Forelimb muscle (tissue), 1 donor: ENCODE results near the gene ALDH1L1. TPM values are rescaled to one million over a fixed set of nuclear protein-coding genes. Genes with fewer than 3 reads are reported as not detected.

Experiments used
- DNase-seq: peaks from one replicate; pipeline ENCODE4 v3.0.0-alpha.2; 2013; ENCODE audit warnings: low read depth
- polyA plus RNA-seq: library from polyadenylated mRNA; unstranded; fragments of 120-200 nt; gene quantifications from one replicate; pipeline ENCODE4 v1.2.1, GENCODE V29; 2013; ENCODE audit not compliant: insufficient read length

ALDH1L1 gene
- polyA plus RNA-seq, 1 donor, result 0.22 TPM

DNA sequence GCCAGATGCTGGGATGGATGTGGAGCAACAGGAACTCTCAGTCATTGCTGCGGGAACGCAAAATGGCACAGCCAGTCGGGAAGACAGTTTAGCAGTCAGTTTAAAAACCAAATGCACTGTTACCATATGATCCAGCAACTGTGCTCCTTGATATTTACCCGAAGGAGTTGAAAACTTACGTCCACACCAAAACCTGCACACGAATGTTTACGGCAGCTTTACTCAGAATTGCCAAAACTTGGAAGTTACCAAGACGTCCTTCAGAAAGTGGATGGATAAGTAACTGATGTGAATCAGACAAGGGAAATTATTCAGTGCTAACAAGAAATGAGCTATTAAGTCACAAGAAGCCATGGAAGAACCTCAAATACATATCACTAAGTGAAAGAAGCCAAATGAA, 60.4 kb downstream of the ALDH1L1 start:
- DNase-seq, result no peak

DNA sequence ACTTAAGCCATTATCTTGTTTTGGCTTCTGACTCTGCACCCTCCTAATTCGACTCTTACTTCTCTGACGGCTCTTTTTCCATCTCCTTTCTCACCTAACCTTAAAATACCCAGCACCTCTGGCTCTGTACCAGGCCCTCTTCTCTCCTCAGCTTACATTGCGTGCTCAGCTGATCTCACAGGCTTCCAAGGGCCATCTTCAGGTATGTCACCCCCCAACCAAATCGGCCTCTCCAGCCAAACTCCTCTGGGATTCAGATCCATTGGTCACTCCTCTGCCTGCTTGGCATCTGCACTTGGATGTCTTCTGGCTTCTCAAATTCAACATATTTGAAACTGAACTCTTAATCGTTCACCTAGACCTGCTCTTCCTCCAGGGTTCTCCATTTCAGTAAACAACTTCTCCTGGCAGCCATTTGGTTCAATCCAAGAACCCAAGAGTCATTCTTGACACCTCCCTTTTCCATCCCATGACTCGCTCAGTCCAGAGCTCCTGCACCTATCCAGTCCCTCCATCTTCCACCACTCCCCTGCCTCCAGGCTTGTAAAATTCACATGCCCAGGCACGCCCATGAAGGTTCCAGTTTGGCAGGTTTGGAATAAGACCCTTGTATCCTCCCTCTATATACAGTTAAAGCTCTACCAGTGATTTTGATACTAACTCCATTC, 61.2 kb downstream of the ALDH1L1 start:
- no peak for DNase-seq

DNA sequence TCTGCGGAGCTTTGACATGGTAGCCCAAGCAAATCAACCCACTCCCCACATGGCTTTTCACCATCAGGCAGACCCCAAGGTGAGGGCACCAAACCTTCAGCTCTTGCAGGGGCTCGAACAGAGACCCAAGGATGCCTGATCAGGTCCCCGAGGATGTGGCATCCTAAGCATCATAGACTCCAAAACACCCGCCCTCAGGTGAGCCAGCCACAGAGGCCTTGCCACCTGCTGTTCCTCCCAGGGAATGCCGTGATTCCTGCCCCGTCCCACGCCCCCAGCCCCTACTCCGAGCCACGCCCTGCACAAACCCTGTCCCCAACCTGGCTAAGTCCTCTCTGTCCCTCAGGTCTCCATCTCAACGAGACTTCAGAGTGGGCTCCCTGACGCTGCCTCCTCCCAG, 61.8 kb downstream of the ALDH1L1 start:
- no peak for DNase-seq

DNA sequence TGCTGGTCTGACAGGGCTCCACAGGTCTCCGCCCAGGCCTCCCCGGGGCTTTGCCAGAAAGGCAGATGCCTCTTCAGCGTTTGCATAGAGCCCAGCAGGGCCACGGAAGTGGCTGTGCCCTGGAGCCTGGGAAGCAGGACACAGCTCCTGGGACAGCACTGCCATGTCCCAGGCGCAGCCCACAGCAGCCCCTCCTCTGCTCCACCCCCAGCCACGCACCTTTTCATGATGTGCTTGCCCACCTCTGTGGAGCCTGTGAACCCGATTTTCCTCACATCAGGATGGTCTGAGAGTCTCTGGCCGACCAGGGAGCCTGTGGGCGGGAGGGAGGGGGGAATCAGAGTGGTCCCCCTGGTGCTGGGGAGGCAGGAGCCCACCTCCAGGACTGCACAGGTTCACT, 62.6 kb downstream of the ALDH1L1 start:
- no peak for DNase-seq

DNA sequence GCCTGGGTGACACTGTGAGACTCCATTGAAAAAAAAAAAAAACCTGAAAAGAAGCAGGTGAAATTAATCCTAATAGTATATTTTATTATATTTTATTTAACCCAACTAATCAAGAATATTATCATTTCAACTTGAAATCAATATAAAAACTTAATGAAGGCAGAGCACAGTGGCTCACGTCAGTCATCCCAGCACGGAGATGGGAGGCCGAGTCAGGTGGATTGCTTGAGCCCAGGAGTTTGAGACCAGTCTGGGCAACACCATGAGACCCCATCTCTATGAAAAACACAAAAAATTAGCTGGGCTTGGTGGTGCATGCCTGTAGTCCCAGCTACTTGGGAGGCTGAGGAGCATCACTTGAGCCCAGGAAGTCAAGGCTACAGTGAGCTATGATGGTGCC, 63.2 kb downstream of the ALDH1L1 start:
- no peak for DNase-seq

DNA sequence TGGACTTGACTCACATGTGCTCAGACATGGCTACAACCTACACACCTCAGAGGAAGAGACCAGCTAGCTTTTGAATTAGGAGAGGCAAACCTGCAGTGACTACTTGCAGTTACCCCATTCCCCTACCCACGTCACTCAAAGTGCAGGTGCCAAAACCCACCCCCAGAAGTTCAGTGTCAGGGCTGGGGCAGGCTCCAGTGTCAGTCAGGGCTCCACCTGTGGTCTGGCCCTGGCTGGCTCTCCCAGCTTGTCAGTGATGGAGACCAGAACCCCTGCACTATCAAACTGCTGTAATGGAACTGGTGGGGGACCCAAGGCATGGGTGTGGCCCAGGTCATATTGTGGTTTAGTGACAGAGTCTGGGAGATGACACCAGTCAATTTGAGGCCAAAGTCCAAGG, 63.9 kb downstream of the ALDH1L1 start:
- no peak for DNase-seq

DNA sequence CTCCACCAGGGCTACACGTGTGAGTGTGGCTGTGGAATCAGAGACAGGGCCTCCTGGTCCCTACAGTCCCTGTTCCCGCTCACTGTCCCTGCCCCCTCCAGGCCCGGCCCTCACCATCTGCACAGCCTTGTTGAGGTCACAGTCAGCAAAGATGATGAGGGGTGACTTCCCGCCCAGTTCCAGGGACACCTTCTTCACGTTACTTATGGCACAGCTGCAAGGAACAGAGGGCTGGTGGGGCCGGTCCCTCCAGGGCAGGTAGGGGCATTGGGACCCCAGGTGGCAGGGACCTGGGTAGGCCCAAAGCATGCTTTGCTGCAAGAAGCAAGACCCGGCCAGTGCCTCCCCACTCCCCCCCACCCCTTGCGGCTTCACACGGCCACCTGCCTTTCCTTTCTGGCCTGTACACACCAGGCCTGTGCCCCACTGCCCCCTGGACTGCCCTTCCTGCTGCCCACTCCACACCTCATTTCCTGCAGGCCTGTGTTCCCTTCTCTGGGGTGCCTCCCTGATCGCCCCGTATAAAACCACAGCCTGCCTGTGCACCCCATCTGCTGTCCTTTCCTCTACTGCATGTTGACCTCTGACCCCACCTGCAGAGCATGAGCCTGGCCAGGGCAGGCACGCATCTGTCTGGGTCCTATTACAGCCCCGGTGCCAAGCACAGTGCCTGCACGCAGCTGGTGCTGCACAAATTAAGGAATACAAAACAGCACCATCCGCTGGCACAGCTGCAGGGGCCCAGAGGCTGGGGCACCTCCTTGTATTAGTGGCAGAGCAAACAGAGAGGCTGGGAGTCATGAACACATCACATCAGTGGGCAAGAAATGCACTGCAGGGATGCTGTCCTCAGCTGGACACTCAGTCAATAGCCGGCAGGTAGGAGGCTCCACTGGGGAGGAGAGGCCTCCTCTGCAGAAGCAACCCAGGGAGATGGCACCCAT, 65.7 kb downstream of the ALDH1L1 start:
- no peak for DNase-seq

DNA sequence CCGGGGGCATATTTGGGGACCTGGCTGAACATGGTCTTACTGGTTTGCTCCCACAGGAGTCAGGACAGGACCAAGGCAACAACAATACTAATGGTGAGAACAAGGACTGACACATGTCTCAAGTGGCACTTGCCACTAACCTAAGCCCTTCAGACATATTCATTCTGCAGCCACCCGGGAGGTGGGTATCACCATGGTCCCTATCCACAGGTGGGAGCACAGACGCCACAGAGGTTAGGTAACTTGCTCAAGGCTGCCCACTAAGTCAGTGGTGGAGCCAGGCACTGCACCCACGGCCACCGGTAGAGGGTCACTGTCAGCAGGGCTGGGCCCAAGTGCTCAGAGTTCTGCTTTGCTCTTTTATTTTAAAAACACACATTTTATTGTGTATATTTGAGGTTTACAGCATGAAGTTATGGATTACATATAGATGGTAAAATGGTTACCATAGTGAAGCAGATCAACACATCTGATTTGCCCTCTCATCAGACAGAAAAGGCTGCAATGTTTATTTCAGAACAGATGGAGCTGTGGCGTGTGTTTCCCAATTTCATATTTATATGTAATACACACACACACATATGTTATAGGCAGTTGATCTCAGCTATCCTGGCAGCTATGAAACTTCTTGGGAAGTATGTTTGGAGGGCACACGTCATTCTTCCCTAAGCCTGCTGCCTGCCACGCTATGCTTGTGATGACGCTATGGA, 66.5 kb downstream of the ALDH1L1 start:
- DNase-seq, result no peak

DNA sequence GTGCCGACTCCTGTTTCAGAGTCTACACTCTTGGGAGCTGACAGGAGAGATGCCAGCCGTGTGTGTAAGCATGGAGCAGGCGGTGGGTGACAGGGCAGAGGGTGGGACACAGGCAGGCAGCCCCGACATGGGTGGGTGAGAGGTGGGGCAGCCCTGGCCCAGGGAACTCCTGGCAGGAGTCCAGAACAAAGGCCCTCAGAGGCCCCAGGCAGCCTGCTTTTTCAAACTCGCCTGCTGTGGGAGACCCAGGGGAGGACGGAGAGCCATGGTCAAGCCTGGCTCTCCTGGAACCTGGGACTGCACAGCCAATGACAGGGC, 67.2 kb downstream of the ALDH1L1 start:
- no peak for DNase-seq

DNA sequence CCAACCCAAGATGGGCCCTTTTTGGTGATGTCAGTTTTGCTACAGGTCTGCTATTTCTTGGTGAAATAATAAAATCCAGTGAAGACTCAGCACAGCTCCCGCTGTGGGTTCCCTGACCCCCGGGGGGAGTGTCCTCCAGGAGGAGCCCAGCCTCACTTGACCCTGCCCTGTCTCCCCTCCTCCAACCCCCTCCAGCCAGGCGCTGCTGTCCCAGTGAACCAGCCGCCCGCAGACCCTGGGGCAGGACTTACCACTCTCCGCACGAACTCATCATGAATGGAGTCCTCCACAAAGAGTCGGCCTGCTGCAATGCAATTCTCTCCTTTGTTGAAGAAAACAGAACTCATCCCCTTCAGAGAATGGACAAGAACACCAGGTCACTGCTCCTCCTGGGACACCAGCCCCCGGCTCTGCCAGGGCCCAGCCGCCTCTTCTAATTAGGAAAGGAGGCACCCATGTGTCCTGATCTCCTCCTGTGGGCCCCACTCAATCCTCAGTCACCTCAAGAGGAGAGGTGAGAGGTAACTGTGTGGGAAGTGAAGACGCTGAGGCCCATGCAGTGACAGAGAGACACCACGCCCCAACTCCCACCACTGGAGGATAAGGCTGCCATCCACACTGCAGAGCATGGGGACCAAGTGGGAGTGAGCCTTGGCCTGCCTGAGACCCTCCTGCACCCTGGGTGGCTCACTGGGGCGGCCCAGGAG, 67.7 kb downstream of the ALDH1L1 start:
- no peak for DNase-seq

DNA sequence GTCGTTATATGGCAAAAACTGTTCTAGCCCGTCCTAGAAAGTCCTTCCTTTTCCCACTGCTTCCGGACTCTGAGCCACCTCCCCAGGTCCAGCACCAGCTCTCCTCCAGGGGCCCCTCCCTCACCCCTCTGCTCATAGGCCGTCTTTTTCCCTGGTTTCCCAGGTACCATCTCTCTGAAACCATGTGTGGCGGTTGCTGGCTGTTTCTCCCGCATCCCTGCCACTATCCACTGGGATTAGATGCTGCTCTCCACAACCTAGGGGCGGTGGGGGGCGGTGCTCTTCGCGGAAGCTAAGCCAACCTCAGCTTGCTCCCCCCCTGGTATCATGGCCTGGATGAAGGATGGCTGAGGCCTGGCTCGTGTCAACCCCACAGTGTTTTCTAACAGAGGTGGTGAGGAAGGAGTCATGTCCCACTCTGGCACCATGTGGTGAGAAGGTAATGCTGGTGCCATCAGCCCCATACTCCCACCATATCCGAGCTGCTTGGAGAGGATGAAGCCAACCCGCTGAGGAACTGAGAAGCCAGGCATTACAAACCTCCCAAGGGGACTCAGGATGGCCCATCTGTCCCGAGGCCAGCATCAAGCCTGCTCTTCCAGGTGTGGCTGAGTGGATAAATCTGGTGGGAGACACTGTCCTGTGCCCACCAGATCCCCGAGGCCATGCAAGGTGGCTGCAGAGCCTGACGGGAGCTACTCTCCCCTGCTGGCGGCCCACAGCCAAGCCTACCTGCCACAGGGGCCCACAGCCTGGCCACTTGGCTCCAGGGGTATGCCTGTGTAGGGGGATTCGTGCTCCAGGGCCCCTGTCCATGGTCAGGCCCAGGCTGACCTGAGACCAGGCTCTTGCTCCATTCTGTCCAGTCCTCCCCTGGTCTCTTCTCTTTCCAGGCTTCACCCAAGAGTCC, 68.6 kb downstream of the ALDH1L1 start:
- no peak for DNase-seq

DNA sequence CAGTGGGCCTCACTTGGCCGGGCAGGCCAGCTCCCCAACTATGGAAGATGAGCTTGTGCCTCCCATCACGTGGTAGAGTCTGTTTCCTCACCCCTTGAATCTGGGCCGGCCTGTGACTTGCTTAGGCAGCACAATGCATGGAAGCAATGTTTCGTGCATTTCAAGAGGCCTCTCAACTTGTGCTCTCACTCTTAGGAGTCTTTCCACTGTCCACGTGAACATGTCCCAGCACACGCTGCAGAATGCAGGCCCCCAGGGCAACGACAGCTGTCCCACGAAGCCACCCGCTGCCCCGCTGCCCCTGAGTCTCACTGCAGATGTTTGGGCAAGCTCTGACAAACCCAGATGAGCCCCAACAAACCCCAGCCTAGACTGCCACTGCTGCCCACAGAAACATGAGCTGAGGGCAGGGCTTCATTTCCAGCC, 69.2 kb downstream of the ALDH1L1 start:
- no peak for DNase-seq

DNA sequence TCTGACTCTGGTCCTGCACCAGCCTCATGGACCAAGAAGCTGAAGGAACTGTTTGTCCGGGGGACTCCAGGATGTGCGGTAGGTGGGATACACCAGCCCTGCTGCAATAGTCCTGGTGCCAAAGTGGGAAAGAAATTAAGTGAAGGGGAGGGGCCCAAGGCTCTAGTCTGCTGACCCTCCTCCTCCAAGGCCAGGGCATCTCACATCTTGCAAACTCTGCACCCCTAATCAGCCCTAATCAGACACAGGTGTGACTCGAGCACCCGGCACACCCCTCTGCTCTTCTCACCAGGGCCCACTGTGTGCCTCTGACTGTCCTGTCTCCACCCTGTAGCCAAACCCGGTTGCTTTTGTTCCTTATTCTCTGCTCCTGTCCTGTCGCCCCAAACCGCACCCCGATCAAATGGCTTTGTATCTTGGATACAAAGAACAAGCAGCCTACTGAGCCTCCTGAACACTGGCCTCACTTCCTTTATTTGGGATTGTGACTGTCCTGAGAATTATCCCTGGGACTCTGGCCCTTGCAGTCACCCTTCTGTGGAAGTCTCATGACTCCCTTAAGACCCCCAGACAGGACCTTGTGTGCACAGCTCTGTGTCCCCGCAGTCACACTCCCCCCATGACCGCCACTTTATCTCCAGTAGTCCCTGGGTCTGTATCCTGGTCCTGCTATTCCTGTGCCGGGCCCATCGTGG, 69.8 kb downstream of the ALDH1L1 start:
- no peak for DNase-seq

DNA sequence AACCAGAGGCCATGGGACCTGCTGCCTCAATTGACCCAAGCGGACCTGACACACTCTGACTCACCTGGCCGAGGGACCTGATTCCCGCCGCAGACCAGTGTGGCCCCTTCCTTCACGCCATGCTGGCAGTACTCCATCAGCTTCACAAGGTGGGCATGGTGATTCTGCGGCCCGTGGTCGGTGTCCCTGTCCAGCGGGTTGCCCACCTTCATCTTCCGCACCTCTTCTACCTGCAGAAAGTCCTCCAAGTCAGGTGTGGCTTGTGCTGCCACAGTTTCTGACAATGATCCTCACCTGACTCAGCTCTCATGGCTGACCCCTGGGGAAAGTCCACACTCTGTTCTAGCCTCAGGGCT, 70.5 kb downstream of the ALDH1L1 start:
- no peak for DNase-seq

DNA sequence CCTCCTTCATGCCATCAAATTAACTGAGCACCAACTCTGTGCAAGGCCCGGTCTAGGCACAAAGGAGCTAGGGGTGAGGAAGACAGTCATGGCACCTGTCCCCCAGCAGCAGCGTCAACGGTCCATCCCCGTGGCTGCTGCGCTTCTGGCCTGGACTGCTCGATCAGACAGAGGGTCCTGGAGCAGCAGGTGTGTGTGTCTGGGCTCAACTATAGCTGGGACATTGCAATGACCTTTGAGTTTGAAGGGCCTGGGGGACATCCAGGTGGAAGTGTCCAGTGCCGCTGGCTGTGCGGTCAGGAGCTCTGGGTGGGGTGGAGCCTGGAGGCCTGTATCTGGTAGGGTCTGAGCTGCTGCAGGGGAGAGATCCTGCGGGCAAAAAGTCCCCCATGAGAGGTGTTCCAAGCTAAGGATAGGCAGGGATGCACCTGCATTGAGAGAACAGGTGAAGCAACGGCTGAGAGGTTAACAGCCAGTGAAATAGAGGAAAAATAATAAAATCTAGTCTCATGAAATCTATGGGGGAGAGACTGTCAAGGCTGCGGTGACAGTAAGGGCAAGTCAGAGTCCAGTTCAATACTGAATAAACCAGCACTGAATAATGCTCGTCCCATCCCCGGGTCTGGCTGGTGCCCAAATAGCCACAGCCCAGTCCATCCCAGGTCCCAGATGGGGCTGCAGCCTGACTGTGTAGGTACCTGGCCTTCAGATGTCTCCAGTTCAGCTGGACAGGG, 71.1 kb downstream of the ALDH1L1 start:
- no peak for DNase-seq

DNA sequence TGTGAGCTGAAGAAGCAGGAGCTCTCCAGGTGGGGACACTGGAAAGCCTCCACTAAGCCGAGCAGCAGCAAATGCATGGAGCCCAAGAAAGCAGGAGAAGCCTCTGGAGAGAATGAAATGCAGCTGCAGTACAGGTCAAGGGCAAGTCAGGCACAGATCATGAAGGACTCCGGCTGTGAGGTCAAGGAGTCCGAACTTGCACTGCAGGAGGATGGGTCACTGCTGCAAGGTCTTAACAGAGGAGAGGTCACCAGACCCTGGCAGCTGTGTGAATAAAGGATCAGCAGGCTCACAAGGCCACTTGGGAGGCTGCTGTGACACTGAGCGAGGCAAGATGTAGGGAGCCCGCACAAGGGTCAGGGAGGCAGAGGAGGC, 71.7 kb downstream of the ALDH1L1 start:
- DNase-seq, result no peak

DNA sequence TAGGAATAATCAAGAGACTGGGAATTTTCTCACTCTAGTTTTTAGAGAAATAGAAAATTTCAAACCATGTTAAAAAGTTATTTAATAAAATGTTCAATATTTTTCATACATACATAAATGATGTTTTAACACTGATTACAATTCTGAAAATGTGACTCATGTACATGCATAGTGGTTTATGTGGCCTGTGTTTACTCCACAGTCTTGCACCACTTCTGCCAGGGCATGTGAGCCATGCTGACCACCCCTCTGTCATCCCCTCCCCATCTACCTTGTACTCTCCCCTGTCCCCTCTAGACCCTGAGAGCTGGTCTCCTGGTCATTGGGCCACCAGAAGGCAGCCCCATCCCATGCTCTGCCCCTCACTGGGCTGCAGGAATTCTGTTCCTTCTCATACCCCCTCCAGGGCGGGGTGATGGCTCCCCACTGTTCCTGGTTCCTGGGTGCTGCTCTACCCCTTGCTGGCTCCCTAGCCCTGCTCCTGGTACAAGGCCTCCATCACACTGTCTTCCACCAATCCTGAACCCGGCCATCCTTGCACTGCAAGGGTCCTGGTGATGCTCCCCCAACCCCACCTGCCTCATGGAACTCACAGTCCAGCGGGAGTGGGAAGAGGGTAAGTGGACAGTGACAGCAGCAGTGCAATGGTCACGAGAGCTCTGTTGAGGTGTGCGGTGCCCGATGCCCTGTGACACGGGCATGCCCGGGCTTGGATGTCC, 72.3 kb downstream of the ALDH1L1 start:
- no peak for DNase-seq

DNA sequence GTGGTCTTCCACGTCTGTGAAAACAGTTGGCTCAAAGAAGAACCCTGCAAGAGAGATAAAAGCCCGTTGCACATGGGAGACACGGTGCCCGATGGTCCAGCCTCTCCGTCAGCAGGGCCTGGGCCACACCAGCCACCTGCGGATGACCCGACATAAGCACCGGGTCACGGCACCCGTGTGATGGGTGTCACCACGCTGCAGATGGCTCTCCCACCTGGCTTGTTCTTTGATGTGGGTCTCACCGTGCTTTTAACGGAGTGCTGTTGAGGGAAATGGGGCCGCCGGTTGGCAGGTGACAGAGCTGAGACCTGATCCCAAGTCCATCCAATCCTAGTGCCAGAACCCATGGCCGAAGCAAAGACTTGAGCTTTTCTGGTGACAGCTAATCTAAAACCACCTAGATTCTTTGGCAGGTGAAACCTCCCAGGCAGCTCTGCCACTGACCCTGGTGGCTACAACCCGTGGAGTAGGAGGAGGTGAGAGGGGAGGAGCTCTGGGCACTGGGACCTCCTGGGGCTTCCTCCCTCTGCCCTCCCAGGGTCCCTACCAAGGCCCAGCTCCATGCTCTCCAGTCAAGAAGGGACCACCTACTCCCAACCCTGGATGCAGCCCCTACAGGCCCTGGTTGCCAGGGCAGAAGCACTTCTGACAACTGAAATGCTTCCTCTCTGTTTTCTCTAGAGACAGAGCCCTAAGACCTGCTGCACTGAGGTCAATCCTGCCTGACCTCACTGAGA, 73.0 kb downstream of the ALDH1L1 start:
- DNase-seq, result no peak
